Raji (cell line): Measurements from ENCODE around the gene CDC37.

Source experiments
- POLR2A ChIP-seq: IDR thresholded peaks from 2 replicates; pipeline ENCODE4 v1.6.1; 2011; ENCODE audit warnings: low read depth, low read length, control low read depth; ENCODE audit not compliant: insufficient read depth

CDC37 gene

DNA sequence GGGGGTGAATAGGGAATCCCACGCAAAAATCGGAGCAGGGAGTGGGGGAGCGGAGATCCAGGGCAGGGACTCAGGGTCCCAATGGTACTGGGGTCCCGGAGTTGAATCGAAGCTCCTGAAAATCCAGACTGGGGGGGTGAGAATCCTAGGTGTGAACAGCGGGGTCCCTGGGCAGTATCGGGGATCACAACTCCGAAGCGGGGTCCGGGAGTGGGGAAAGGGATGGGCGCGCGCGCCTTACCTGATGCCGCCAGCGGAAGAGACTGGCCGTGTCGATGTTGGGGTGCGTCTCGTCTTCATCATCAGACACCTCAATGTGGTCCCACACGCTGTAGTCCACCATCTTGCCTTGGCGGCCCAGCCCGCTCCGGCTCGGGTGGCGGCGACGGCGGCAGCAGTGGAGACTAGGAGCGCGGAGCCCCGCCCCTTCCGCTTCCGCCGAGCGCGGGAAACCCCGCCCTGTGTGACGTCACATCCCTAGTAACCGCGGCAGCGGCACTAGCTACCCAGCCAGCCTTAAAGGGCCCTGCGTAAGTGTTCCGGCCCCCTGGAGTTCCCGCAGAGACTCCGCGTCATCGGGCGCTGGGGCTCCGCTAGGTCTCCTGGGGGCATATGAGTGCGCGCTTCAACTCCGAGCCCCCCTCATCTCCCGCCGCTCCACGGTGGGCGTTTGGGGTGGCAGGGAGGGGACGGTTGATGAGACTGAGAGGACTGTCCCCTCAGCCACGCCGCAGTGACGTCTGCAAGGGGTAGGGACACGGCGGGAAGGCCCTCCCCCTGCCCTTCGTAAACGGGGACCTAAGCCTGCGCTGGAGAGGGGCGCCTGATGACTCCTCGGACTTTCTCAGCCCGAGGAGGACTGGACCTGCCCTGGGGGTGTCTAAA, at the start of gene CDC37:
TSS of gene CDC37 (minus strand) at position 406 of the 885 bp plus-strand sequence. CDS start at position 343, 63 bp downstream.
- TF ChIP-seq POLR2A = peak; percentile 99

DNA sequence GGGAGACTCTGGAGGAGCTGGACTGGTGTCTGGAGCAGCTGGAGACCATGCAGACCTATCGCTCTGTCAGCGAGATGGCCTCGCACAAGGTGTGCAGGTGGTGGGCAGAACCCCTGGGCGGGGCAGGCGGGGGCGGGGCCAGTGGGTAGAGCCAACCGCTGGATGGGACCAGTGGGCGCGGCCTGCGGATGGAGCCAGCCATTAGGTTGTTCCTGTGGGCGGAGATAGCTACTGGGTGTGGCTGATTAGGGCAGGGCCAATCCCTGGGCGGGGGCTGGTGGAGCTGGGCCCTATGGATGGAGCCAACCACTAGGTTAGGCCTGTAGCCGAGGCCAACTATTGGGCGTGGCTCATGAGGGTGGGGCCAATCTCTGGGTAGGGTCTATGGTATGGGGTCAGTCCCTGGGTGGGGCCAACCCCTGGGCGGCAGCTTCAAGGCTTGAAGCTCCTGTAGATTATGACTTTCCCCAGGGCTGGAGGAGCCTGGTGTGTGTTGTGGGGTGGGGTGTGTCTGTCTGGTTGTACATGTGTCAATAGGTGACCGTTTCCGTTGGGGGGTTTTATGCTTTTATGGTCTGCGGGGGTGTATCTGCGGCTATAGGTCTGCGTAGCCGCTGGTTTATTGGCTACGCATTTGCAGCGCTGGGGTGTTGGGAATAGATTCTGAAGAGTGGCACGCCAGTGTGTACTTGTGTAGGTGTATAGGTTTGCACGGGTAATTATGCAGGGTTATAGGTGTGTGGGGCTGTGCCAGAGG, 47.7 kb upstream of the CDC37 start:
- TF ChIP-seq POLR2A = no peak

DNA sequence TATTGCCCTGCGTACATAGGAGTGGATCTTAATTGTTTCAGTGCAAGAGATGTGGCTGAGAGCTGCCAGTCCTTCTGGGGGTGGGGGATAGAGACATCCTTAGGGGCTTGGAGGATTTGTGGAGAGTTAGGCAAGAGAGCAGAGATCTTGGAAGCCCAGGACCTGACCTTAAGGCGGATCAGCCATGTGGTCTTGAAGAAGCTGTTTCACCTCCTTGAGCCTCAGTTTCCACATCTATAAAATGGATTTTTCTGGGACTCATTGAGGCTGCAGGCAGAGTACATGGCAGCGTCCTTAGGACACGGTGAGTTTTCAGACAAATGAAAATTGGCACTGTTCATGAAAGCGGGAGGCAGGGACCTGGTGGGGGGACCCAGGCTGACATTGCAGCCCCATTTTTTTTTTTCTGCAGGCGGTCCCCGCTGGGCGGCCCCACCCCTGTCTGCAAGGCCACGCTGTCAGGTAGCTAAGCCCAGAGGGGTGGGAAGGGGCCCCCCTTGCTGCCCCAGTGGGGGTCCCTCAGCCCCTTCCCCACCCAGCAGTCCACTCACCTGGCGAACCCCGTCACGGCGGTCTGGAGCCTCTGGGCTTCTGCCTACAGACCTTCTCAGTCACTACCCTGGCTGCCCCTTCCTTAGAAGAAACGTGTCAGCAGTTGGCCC, 47.0 kb upstream of the CDC37 start:
- no peak for TF ChIP-seq POLR2A

DNA sequence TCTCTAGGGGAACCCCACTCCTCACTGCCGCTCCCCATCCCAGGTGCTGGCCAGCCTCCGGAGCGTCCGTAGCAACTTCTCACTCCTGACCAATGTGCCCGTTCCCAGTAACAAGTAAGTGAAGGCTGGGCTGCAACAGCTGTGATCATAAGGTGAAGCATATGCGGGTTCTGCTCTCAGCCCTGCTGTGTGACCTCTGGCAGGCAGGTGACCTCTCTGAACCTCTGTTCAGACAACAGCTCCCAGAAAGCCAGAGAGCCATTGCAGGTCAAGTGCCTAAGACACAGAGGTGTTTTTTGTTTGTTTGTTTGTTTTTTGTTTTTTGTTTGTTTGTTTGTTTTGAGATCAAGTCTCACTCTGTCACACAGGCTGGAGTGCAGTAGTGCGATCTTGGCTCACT, 45.7 kb upstream of the CDC37 start:
- no peak for TF ChIP-seq POLR2A

DNA sequence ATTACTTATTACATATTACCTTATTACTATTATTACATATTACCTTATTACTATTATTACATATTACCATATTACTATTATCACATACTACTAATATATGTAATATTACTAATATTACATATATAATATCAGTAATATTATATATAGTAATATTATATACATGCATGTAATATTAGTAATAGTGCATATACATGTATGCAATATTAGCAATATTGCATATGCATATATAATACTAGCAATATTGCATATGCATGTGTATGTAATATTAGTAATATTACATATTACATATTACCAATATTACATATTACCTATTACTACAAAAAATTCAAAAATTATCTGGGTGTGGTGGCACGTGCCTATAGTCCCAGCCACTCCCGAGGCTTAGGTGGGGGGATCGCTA, 39.4 kb upstream of the CDC37 start:
- no peak for TF ChIP-seq POLR2A

DNA sequence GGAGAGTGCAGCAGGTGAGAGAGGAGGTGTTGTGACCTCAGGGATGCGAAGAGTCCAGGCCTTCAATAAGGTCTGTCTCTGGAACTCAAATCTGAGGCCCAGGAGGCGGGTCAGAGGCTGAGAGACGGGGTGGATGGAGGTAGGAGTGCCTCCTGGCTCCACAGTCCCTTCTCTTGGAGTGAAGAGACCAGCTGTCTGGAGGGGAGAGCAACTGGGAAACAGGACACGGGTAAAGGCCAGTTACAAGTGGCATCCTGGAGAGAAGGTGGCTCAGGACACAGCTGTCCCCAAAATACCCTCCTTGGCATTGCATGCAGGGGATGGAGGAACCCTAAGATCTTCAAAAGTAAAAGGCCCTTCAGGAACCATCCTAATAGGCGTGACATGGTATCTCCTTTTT, 36.2 kb upstream of the CDC37 start:
- no peak for TF ChIP-seq POLR2A

DNA sequence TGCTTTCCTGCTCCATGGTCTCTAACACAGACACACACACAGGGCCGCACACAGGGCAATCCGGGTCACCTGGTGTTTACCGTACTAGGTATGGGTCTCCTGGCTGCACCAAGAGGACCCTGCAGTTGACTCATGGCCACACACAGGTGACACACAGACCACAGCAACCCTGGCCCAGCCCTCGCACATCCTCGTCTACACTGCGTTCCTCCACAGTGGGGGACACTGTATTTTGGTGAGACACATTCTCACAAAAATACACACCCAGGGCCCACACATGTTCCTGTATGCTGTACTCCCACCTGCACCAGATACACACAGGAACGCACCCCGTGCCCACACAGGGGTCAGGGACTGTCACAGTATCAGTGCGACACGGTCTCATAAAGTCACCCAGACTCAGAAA, 29.8 kb upstream of the CDC37 start:
- no peak for TF ChIP-seq POLR2A

DNA sequence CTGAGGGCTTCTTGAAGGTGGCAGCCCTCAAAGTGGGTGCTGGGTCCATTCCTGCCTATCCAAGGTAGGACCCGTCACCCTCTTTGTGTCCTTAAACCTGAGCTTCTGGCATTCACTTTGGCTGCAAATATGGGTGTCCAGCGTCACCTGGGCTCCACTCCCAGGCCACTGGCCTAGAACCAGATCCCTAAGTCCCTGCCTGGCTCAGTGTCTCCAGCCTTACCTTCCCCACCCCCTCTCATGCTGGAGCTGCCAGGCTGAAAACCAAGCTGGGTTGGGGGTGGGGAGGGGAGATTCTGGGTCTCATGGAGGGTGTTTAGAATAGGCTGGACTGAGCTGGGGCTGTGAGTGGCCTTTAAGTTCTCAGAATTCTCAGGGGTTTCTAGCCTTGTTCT, 29.4 kb upstream of the CDC37 start:
- TF ChIP-seq POLR2A = no peak

DNA sequence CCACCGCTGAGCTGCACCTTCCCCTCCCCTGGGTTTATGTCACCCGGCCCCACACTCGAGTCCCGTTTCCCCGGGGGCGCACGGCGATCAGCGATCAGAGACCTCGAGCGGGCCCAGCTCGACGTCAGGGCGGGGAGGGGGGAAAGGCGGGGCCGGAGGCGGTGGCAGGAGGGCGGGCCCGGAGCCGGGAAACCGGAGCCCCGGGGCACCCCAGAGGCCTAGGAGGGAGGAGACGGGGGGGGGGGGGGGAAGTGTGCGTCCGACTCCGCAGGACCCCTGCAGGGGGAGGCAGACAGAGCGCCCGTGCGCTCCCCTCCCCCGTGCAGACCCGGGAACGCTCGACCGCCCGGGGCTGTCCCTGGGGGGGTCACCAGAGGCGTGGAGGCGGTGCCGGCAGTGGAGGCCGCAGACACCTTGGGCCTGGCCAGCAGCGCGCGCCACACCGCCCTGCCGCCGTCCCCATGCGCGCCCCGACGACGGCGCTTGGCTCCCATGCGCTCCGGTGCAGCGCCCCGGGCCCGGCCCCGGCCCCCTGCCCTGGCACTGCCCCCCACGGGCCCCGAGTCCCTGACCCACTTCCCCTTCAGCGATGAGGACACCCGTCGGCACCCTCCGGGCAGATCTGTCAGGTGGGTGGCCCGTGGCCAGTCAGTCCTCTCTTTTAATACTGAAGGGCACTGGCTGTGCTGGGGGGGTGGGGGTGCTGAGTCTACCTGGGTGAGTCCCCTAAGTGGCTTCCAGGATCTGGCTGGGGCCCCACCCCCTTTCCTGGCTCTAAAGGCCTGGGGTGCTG, 28.8 kb upstream of the CDC37 start:
- no peak for TF ChIP-seq POLR2A

DNA sequence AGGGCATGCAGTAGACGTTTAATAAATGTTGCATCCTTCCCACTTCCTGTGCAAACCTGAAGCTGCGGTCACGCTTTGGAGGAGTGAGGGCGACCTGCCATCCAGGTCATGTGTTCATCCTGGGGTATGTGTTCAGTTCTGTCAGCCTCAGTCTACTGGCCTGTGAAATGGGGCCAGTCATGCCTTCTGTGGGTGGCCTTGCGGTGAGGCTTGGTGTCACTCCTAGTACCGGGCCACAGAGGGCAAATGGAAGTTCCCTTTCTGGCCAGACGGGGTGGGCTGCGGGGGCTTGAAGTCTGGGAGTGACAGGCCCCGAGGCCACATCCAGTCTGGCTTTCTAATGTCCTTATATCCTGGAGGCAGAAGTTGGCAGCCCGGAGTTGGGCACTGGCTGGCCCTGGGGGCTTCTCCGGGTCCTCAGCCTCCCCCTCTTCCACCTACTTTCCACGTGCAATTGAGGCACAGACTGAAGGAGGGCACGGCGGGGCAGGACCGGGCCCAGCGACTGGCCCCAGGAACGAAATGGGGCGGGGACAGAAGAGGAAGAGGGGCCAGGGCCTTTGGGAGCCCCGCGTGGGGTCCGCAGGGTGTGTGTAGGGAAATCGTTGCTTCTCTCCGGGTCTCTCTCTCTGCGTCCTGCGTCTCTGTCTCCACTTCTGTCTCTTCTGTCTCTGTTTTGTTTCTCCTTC, 28.1 kb upstream of the CDC37 start:
- TF ChIP-seq POLR2A = no peak

DNA sequence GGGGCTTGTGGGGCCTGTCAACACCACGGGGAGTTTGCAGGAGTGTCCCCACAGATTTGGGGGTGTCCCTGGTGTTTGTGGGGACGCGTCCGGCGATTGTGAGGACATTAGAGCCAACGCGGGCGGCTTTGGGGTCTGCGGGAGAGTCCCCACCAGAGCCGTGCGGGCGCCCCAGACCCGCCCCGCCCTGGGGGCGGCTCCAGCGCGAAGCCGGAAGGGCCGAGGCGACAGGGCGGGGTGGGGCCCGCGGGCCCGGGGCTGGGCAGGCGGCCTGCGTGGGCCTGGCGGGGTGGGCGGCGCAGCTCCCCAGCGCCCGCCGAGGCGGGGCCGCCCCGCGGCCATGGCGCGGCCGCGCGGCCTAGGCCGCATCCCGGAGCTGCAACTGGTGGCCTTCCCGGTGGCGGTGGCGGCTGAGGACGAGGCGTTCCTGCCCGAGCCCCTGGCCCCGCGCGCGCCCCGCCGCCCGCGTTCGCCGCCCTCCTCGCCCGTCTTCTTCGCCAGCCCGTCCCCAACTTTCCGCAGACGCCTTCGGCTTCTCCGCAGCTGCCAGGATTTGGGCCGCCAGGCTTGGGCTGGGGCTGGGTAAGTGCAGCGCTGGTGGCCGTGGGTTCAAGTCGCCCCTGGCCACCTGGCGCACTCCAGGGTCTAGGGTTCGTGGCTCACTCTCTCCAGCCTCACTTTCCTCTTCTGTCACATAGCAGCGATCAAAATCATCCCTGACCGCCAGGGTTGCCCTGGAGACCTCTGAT, 27.3 kb upstream of the CDC37 start:
- no peak for TF ChIP-seq POLR2A

DNA sequence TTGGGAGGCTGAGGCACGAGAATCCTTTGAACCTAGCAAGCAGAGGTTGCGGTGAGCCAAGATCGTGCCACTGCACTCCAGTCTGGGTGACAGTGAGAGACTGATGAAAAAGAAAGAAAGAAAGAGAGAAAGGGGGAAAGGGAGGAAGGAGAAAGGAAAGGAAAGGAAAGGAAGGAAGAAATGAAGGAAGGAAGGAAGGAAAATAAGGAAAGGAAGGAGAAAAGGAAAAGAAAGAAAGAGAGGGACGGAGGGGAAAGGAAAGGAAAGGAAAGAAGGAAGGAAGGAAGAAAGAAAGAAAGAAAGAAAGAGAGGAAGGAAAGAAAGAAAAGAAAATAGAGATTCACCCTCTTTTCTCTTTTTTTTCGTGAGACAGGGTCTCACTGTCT, 25.6 kb upstream of the CDC37 start:
- no peak for TF ChIP-seq POLR2A

DNA sequence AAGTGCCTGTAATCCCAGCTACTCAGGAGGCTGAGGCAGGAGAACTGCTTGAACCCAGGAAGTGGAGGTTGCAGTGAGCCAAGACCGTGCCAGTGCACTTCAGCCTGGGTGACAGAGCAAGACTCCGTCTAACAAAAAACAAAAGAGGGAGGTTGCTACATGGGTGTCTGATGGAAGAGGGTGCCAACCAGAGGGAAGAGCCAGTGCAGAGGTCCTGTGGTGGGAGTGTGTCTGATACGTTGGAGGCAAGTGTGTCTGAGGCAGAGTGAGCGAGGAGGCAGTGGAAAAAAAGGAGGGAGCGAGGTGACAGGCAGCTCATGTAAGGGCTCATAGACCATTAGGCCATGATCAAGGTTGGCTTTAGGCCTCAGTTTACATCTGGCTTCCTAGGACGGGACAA, 23.8 kb upstream of the CDC37 start:
- no peak for TF ChIP-seq POLR2A
